Hematopoietic multipotent progenitor cell treated with erythropoietin and hydrocortisone succinate and interleukin-3 and kit ligand, for 17 days (in vitro differentiated cells): ENCODE results near the gene TRRAP.
"Not testable (repeated sequence)": the region's sequence is repeated elsewhere in the genome, so short reads cannot be mapped to it uniquely, and the experiment has no call there.

Experiments used
- DNase-seq: peaks from one replicate; pipeline ENCODE4 v3.0.0-alpha.2; 2015; ENCODE audit warnings: low spot score

The TRRAP gene

DNA sequence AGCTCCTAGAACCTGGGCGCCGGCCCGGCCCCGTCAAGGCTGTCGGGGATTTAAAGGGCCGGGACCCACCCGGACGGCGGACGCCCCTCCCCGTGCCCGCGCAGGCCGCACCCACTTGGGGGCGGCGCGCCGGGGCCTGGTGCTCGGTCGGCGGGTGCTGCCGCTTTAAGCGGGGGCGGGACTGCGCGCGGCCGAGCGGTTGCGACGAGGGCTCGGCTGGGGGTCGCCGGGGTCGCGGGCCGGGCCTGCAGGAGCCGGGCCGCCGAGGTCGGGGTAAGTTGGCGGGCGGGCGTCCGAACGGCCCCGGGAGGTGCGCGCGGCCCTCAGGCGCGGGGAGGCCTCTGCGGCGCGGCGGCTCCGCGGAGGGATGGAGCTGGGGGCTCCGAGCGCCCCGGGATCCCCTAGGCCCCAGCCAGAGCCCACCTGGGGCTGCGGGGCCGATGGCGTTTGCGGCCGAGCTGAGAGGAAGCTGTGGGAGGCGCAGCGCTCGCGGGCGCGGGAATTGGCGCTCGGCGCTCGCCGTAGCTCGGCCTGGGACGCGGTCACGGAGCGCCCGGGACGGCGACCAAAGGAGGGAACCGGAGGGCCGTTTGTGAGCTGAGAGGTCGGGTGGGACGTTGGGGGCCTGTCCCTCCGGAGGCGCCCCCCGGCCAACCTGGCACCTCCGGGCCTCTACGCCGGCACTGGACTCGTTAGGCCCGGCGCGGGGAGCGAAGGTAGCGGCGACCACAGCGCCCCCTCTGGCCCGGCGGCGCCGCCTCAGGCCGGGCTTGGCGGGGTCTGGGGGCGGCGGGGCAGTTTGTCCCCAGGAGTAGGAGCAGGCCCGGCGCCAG lies at the start of gene TRRAP:
TRRAP (plus strand) TSS at position 168 of the 833 bp plus-strand sequence. CDS start 2,619 bp downstream, outside the sequence.
- peak; percentile 34 for DNase-seq

DNA sequence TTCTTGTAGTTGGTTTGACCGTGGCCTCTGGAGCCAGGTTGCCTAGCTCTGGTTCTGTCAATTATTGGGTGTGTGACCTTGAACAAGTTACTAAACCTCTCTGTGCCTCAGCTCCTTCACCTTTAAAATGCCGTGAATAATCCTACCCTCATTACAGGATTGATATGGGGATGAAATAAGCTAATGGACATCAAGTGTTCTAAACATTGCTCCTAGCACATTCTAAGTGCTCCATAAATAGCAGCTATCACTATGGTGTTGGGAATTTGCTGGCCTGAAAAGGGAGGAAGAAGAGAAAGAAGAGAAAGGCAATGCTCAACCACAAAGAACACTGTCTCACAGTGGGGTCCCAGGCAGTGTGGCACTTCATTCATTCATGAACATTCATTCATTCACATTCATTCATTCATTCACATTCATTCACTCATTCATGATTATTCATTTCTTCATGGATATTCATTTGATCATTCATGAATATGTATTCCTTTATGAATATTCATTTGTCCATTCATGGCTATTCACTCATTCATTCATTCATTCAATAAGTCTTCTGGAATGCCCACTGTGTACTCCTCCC lies 47.3 kb upstream of the TRRAP start:
- DNase-seq = no peak

DNA sequence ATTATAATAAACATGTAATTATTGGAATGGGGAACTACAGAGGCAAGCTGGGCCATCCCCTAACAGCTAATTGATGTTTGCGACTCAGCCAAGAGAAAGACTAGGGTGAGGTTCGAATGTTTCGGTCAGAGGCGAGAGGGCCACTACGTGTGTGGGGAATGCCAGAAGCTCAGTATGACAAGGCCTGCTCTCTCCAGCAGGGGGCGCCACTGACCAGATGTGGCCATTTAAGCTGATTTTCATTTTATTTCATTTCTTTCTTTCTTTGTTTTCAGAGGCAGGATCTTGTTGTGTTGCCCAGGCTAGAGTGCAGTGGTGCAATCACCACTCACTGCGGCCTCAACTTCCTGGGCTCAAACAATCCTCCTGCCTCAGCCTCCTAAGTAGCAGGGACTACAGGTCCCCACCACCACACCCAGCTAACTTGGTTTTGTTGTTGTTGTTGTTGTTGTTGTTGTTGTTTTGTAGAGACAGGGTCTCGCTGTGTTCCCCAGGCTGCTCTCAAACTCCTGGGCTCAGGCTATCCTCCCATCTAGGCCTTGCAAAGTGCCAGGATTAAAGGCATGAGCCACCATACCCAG lies 46.6 kb upstream of the TRRAP start:
- DNase-seq = peak; percentile 44

DNA sequence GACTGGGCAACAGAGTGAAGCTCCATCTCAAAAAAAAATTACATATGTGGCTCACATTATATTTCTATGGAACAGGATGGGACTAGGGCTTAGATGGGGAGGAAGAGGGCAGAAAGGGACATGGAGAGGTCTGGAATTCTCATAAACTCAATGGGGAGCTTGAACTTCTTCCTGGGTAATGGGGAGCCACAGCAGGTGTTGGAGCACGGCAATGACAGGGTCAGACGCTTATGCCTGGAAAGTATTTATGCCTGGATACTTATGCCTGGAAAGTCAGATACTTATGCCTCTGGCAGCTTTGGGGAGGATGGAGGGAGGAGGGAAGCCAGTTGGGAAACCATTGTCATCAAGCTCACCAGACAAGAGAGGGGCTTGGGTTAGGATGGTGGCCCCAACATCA lies 45.3 kb upstream of the TRRAP start:
- DNase-seq = no peak

DNA sequence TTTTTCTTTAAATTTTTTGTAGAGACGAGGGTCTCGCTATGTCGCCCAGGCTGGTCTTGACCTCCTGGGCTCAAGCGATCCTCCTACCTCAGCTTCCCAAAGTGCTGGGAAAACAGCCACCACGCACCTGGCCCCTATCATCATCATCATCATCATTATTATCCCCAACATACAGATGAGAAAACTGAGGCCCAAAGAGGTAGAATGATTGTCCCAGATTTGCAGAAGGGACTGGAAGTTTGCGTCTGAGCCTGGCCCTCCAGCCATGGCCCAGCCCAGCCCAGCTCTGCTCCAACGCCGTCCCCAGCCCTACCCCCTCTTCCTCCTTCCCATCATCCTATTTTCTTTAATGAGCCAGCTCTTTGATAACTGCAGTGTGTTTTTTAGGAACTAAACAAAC lies 43.4 kb upstream of the TRRAP start:
- no peak for DNase-seq

DNA sequence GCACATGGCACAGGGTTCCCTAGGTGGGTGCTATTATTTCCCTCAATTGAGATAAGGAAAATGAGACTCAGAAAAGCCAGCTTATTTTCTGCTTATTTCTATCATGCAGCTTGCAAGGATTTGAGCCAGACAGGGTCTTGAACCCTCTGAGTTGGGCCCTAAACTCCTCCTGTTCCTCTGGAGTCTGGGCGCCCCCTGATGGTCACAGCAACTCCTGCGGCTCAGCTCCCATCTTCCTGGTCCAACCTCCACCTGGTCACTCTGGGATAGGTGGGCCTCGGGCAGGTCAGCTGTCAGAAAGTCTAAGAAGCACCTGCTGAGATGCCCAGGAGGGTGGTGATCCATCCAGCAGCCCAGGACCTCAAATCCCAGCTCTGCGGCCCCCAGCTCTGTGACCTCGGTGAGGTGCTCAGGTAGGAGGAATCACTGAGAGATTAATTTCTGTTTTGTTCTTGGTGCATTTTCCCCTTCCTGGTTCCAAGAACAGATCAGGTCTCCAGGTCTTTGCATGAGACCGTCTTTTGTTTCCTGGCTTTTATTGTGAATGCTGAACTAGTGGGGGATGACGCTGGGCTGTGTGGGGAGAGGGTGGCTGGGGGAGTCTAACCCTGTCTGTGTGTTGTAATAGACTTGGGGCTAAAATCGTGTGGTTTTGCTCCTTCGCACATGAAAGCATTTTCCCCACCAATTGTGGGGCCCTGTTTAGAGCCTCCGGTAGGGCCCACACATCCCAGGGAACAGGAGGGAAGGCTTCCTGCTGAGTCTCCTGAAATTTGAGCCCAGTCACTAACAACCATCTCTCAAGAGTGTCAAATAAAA lies 41.3 kb upstream of the TRRAP start:
- DNase-seq = no peak

DNA sequence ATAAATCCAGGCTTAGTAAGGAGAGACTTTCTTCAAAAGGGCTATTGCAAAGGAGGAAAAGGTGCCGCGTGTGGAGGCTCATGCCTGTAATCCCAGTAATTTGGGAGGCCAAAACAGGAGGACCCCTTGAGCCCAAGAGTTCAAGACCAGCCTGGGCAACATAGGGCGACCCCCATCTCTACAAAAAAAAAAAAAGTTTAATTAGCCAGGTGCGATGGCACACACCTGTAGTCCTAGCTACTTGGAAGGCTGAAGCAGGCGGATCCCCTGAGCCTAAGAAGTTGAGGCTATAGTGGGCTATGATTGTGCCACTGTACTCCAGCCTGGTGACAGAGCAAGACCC lies 40.7 kb upstream of the TRRAP start:
- no peak for DNase-seq

DNA sequence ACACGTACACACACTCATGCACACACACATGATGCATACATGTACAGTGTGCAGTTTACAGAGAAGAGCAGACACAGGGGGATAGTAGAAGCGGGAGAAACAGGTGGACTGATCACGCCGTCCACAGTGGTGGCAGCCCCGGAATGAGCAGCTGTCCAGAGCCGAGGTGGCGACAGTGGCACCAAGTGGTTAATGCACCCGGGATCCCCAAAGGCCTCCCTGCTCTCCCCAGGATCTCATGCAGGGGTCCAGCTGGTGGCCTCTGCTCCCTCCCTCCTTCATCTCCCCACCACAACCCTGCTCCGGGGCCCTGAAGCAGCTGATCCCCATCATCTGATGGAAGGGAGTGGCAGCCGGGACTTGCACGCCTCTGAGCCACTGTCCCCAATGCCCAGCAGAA lies 38.2 kb upstream of the TRRAP start:
- DNase-seq = no peak

DNA sequence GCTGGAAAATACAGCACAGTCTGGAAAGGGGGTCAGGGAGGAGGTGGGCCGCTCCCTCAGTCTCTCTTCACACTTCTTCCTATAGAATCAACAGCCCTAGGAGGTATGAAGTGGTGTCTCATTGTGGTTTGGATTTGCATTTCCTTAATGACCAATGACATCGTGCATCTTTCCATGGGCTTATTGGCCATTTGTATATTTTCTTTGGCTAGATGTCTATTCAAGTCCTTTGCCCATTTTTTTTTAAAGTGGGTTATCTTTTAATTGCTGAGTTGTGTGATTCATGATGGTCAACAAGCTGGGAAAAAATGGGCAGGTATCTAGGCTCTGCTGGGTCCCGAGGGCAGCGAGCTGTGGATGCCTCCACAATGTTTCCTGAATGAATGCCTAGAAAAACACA lies 37.6 kb upstream of the TRRAP start:
- no peak for DNase-seq

DNA sequence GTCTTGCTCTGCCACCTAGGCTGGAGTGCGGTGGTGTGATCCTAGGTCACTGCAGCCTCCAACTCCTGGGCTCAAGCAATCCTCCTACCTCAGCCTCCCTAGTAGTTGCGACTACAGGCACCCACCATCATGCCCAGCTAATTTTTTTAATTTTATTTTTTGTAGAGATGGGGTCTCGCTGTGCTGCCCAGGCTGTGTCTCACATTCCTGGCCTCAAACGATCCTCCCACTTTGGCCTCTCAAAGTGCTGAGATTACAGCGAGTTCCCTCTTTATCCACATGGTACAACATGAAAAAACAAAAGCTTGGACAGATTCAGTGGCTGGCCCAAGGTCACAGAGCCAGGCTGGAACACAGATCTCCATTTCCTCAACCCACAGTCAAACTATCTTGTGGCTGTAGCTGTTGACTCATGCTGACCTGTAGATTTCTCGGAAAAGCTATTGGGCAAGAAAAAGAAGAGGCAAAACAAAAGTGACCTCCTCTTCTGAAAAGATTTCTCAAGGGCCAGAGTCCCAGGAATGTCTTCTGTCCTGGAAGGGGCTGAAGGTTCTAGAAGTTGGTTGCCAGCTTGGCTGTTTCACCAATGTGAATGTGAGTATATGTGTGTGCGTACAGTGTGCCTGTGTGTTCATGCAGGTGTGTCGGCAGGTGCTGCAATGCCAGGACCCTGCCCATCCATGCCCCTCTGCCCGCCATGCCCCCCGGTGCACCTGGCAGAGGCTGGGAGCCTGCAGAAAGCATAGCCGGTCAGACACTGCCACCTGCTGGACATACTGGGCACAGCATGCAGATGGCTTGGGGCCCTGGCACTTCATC lies 36.9 kb upstream of the TRRAP start:
- peak; percentile 58 for DNase-seq

DNA sequence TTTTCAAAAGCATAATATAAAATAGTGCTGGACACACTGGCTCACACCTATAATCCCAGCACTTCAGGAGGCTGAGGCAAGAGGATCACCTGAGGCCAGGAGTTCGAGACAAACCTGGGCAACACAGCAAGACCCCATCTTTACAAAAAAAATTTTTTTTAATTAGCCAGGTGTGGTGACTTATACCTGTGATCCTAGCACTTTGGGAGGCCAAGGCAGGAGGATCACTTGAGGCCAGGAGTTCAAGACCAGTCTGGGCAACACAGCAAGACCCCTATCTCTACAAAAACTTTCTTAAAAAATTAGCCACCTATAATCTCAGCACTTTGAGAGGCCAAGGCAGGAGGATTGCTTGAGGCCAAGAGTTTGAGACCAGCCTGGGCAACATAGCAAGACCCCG lies 35.8 kb upstream of the TRRAP start:
- DNase-seq = not testable (repeated sequence)

DNA sequence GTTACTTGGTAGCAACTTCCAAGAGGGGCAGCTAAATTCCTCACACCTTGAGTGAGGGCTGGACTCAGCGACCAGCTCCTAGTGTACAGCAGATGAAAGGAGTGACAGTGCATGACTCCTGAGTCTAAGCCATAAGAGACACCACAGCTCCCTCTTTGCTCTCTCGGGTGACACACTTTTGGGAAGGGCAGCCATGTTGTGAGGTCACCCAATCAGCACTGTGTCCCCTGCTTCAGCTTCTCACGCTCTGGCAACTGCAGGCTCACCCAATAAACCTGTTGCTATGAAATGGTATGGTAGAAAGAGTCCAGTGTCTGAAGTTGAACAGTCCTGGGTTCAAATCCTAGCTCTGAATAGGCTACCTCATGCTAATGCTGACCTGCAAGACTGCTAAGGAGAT lies 29.4 kb upstream of the TRRAP start:
- no peak for DNase-seq

DNA sequence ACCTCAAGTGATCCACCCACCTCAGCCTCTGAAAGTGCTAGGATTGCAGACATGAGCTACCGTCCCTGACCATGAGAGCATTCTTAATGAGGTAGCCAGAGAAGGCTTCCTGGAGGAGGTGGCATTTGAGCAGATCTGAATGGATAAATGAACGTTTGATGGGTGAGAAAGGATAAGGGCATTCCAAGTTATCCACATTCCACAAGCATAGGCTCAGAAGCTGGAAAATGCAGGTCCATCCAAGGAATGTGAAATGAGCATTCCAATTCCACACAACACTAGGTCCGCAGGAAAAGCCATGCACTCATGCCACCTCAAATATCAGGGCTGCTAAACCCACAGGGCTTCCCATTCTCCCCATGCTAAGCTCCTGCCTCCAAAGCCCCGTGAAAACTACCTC lies 25.5 kb upstream of the TRRAP start:
- DNase-seq = no peak

DNA sequence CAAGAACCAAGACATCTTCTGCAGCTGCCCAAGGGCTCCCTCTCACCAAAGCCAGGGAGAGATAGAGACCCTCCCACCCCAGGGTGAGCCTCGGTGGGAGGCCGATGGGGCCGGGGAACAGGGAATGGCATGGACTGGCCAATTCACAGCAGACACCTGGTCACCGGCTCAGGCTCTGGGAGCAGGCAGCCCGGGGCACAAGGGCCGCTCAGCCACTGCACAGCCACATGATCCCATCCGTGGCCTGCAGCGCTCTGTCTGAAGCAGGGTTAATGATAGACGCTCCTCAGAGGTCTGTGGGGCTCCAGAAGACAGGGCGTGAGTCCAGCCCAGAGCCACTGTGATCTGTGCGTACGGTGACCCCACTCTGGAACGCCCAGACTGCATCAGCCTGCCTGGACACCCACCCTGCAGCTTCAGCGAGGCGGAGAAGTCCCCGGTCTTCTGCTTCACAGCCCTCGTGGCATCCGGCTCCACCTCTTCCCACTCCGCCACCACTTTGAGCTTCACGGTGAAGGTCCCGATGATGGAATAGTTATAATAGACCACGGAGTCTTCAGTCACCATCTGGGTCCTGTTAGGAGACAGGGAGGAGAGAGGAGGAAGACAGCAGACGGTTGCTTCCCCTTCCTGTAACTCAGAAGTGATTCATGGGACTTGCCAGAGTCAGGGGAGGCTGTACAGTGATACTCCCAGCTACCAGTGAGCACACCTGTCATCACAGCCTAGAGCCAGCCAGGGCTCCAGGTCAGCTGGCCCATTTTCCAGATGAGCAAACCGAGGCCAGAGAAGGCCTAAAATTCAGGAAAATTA lies 22.5 kb upstream of the TRRAP start:
- no peak for DNase-seq

DNA sequence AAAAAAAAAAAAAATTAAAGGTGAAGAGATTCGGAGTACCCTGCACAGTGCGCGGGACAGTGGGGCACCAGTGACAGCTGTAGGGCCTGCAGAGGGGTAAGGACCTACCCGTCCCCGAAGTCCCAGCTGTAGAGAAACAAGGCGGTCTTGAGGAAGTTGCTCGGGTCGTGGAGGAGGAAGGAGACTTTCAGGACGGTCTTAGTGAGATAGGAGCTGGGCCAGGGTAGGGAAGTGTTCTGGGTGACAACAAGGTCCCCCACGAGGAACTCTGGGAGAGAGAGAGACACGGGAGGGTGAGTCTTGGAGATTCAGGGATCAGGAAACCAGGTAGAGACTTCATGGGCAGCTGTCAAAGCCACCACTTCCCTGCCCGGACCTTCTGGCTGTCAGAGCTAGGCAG lies 18.3 kb upstream of the TRRAP start:
- no peak for DNase-seq

DNA sequence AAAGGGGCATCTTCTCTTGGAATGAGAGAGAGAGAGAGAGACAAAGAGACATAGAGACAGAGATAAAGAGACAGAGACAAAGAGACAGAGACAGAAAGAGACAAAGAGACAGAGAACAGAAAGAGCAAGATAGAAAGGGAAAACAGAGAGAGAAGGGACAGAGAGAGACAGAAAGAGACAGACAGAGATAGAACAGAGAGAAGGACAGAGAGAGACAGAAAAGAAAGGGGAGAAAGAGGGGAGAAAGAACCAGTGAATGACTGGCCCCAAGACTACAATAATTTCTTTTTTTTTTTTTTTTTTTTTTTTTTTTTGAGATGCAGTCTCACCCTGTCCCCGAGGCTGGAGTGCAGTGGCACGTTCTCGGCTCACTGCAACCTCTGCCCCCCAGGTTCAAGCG lies 16.1 kb upstream of the TRRAP start:
- no peak for DNase-seq

DNA sequence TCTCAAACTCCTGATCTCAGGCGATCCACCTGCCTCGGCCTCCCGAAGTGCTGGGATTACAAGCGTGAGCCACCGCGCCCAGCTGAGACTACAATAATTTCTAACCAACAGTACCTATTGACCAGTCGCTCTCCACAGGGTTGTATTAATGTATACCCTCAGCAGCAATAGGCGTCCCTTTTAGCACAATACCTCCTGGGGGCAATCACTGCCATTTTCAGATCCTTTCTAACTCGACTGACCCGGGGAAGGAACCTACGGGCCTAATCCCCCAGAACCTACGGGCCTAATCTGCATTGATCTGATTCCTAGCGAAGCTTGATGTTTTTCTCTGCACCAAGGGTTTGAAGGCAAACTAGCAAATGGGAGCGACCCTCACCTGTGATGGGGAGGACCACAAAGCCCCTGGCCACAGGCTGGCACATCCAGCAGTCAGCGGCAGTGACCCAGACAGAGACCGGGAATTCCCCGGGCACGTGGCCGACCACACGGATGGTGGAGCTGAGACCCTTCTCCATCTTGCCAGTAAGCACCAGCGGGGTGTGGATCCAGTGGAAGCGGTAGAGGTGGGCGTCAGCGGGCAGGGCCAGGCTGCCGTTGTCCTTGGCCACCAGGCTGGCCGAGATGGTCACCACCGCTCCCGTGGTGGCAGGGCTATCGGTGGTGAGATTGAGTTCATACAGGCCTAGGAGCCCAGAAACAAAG lies 15.5 kb upstream of the TRRAP start:
- no peak for DNase-seq

DNA sequence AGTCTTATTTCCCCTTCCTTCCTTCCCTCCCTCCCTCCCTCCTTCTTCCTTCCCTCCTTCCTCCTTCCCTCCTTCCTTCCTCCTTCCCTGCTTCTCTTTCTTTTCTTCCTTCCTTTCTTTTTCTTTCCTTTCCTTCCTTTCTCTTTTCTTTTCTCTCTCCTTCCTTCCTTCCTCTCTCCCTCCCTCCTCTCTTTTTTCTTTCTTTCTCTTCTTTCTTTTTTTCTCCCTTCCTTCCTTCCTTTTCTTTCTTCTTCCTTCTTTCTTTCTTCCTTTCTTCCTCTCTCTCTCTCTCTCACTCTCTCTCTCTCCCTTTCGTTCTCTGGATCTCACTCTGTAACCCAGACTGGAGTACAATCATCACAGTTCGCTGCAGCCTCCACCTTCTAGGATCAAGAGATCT lies 14.7 kb upstream of the TRRAP start:
- no peak for DNase-seq

DNA sequence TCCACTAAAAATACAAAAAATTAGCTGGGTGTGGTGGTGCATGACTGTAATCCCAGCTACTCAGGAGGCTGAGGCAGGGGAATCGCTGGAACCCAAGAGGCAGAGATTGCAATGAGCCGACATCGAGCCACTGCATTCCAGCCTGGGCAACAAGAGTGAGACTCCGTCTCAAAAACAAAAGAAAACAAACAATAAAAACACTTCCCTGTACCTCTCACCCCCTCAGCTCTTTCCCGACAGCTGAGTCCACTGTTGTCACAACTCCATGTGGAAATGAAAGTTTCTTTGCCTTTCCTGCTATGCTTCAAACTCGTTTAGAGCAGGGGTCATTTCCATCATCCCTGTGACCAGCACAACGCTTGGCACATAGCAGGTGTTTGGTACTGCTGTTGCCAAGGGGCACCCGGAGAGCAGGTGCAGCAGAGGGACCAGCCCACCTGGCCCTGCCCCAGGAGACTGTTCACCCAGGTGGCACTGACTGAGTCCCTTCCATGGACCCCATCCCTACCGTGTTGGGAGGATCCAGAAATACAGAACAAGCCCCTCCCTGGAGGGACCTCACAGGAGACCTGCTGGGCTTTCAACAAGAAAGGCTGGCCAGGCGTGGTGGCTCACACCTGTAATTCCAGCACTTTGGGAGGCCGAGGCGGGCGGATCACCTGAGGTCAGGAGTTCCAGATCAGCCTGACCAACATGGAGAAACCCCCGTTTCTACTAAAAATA lies 13.4 kb upstream of the TRRAP start:
- DNase-seq = no peak

DNA sequence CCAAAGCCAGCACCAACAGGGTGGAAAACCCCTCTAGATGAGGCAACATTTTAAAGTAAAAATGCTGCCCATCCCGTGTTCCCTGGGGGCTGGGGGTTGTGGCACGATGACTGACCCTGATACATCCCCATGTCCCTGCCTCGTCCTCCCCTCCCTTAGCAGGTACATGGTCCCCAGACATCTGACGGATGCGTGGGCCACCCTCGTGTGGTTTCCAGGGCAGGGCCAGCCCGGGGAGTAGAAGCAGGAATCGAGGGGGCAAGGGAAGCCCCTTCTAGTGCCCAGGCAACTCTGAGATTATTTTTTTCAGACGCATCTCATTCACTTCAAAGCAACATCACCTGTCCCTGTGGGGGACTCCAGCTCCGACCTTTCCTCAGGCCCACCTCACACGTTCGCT lies 12.0 kb upstream of the TRRAP start:
- no peak for DNase-seq
